ENCODE data around the gene CHN1.

CHN1 gene

DNA sequence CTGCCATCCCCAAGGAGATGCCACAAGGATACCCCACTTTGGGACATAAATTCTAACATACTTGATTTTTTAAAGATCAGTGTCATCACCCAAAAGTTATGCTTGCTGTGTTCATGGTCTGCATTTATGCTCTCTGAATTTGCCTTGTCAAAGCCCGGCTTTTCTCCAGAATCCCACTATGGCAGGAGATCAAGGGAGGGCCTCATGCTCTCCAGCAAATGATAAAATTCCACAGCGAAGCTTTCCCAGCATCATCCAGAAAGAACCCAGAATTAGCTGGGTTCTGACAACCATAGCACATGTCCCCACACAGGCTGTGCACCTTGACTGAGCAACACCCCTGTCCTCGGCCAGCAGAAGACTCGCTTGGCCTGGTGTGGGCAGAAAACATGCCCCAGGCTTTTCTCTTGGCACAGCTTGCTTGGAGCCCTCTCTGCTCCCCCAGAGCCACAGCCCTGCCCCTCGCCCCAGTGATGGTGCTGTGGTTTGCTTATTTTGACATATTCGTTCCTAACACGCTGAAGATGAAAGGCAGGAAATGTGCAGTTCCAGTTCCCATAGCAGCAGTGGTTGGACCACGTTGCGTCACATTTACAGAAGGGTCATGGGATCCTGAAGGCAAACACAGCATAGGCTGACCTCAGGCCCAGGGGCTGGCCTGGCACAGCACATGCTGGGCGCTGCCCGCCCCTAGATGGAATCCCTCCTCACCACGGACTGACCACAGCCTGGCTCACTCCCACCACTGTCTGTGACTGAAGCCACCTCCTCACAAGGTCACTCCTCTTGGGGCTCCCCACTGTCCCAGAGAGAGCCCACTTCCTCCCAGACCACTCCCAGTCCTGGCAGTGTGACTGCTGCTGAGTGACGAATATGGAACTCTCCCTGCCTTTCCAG, 226.8 kb downstream of the CHN1 start:
- DNase-seq (ENCODE audit: low read depth): no peak
- TF ChIP-seq, protein P1, sequence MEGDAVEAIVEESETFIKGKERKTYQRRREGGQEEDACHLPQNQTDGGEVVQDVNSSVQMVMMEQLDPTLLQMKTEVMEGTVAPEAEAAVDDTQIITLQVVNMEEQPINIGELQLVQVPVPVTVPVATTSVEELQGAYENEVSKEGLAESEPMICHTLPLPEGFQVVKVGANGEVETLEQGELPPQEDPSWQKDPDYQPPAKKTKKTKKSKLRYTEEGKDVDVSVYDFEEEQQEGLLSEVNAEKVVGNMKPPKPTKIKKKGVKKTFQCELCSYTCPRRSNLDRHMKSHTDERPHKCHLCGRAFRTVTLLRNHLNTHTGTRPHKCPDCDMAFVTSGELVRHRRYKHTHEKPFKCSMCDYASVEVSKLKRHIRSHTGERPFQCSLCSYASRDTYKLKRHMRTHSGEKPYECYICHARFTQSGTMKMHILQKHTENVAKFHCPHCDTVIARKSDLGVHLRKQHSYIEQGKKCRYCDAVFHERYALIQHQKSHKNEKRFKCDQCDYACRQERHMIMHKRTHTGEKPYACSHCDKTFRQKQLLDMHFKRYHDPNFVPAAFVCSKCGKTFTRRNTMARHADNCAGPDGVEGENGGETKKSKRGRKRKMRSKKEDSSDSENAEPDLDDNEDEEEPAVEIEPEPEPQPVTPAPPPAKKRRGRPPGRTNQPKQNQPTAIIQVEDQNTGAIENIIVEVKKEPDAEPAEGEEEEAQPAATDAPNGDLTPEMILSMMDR (IDR thresholded peaks at IDR 0.05; ENCODE audit: insufficient read depth, low read depth, low read length, missing control alignments): no peak
- no peak overlapping the region for H3K4me3 ChIP-seq (ENCODE audit: low read length)

DNA sequence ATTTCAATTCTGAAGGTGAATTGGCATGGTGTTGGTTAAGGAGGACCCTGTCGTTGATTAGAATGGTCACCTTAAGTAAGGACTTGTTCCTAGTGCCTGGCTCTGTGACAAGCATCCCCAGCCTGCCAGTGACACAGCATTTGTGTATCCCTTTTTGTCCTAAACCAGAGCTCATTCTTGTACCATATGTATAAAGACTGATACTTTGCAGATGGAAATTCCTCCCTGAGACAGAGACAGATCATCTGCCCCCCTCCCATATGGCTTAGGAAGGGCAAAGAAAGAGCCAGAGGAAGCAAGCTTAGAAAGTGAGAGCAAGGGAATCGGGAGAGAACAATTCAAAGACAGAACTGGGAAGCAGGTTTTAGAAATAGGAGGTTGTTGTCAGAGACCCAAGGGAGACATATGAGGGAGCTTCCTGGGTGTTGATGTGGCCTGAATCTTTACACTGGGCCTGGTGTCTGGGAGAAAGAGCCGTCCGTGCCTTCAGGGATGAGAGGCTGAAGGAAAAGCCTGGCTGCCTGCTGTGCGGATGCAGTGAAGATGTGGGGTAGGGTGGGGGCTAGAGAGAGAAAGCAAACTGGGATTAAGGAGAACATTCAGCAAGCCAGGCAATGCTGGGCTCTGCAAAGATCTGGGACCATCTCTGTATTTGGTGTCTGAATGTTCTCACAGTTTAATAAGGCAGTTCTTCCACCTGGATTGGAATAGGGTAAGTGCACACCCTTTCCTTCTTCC, 227.7 kb downstream of the CHN1 start:
- TF ChIP-seq, protein P1 (IDR thresholded peaks at IDR 0.05; ENCODE audit: insufficient read depth, low read depth, low read length, missing control alignments): no peak
- H3K4me3 ChIP-seq (ENCODE audit: low read length): no peak overlapping the region
- DNase-seq (ENCODE audit: low read depth): no peak

DNA sequence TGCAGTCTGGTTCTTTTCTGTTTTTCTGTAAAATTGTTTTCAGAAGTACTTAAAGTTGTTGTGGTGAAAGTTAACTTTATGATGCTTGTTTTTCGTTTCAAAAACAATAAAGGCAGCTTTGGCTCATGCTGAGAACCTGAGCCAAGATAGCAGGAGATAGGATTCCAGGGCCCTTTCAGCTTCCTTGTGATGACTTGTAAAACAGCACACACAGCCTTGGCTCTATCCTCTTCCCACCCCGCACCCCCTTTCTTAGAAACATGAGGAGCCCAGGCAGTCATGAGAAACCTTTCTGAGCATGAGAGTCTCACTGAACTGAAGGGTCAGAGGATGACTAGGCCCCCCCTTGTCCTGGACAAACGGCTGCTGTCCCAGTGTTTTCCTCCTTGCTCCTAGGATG, 228.5 kb downstream of the CHN1 start:
- H3K4me3 ChIP-seq (ENCODE audit: low read length): no peak overlapping the region
- no peak for DNase-seq (ENCODE audit: low read depth)
- TF ChIP-seq, protein P1 (IDR thresholded peaks at IDR 0.05; ENCODE audit: insufficient read depth, low read depth, low read length, missing control alignments): no peak

DNA sequence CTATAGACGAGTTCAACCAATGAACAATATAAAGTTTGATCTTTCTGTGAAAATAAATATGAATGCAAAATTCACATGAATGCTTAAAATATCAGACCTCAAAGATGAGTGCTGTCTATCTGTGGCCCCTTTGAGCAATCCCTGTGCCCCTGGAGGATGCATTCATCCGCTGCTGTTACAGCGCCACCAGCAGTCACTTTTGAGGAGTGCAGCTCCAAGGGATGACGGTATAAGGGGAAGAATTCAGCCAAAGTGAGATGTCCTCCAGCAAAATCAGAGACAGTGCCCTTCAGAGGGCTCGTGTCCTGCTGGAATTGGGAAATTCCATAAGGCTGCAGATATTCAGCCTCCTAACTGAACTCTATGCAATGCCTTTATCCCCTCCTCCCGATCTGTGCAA, 229.0 kb downstream of the CHN1 start:
- DNase-seq (ENCODE audit: low read depth): no peak
- TF ChIP-seq, protein P1 (IDR thresholded peaks at IDR 0.05; ENCODE audit: insufficient read depth, low read depth, low read length, missing control alignments): peak; percentile 14
- no peak overlapping the region for H3K4me3 ChIP-seq (ENCODE audit: low read length)

DNA sequence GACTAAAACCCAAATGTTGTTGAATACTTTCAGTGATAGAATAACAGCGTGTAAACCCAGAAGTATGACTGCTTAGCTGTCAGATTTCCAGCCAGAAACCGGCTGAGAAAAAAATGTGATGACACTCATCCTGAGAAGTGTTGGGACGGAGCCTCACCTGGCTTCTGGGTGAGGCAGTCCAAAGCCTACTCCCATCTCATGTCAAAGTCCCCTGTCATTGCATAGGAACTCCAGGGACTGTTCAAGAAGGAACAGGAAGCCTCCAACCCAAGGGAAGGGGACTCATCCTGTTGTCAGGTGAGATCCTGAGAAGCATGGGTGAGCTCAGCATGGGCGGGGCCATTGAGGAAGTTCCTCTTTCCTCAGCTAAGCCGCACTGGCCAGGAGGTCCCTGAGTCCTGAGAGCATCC, 229.6 kb downstream of the CHN1 start:
- DNase-seq (ENCODE audit: low read depth): peak; percentile 85
- TF ChIP-seq, protein P1 (IDR thresholded peaks at IDR 0.05; ENCODE audit: insufficient read depth, low read depth, low read length, missing control alignments): no peak
- H3K4me3 ChIP-seq (ENCODE audit: low read length): no peak overlapping the region

DNA sequence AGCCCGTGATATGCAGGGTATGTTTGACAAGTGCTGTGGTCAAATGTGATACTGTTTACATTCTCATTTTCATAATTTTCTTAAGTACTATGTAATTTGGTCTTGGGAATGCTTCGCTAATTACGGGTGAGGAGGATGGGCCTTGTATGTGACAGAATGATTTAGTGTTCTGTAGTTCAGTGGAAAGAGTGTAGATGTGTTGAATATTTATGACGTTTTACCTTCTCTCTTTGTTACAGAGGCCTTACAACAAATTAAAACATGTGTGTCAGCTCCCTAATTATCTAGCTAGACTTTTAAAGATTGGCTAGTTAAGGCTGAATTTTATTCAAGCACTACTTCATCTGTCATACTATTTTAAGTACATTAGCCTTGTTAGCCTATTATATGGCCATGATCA, 230.3 kb downstream of the CHN1 start:
- TF ChIP-seq, protein P1 (IDR thresholded peaks at IDR 0.05; ENCODE audit: insufficient read depth, low read depth, low read length, missing control alignments): no peak
- no peak for DNase-seq (ENCODE audit: low read depth)

More for the DNA sequence above, 230.3 kb downstream of the CHN1 start:
- H3K4me3 ChIP-seq (ENCODE audit: low read length): no peak overlapping the region
